Measurements from ENCODE around the gene CHPF. TPM values are rescaled to one million over a fixed set of nuclear protein-coding genes. Genes with fewer than 3 reads are reported as not detected.

The CHPF gene
- total and polyA plus RNA-seq, 2 donors (not counting 1 experiment from before 2014, with no cell fraction given): 1.3 to 5.2 TPM

GRCh38 chr2:219497495-219498279 lies 45.9 kb downstream of the CHPF start:
- intact Hi-C loops (cut with micrococcal nuclease): loop anchor here (1.0 to 5.0 kb wide), 6 partner anchors 46 to 1225 kb away; partner anchors contain the start of genes AAMP, CHPF, CNOT9 and CNPPD1
- ChIA-PET POLR2A (interaction anchor here (0.8 to 2.8 kb wide), 2 partner anchors 11 to 110 kb away, joined by 3 to 10 read pairs; partner anchors contain the start of gene DNPEP), CTCF (interaction anchor here (0.6 to 10.4 kb wide), 10 partner anchors 12 to 110 kb away, joined by 3 to 123 read pairs (median 4); partner anchors contain the start of genes ASIC4, DNPEP and STK11IP)
- Histone ChIP-seq H3K27ac (ENCODE audit: low read length in 2 of 2) (no peak overlapping the region), H2AFZ (ENCODE audit: insufficient read depth, low read depth, low read length, poor library complexity, severe bottlenecking) (peak overlapping the region; percentile 97), H3K4me1 (ENCODE audit: control insufficient read depth in 2 of 2, insufficient read depth in 2 of 2, low read length in 2 of 2) (peaks cover 38% of the 10 kb centered on the region in 2 donors), H3K9ac (ENCODE audit: low read length) (peak overlapping the region; percentile 92), H3K4me3 (ENCODE audit: control extremely low read depth in 1 of 5, extremely low read depth in 1 of 5, insufficient read depth in 1 of 5, low read depth in 2 of 5, low read length in 4 of 5) (peak overlapping the region; percentile 65 to 90 (median 79)), H3K27me3 (replicated peaks in 1 of 4; ENCODE audit: control extremely low read depth in 1 of 4, control insufficient read depth in 3 of 4, insufficient read depth in 4 of 4, low read length in 3 of 4) (peaks cover 0 to 53% (median 26%) of the 10 kb centered on the region in 4 experiments), H3K4me2 (replicated peaks; ENCODE audit: low read depth, low read length, poor library complexity, severe bottlenecking) (peak overlapping the region; percentile 98), H3K36me3 (replicated peaks in 1 of 2; ENCODE audit: control extremely low read depth in 1 of 2, control insufficient read depth in 1 of 2, extremely low read depth in 1 of 2, insufficient read depth in 2 of 2, low read length in 1 of 2) (peaks cover 0 to 4% of the 10 kb centered on the region in 2 experiments), H3K9me3 (ENCODE audit: control extremely low read depth in 1 of 3, control insufficient read depth in 2 of 3, insufficient read depth in 1 of 3, low read length in 2 of 3) (peaks cover 0 to 21% (median 0%) of the 10 kb centered on the region in 3 donors), H4K20me1 (ENCODE audit: control insufficient read depth, insufficient read depth, low read length, poor library complexity, severe bottlenecking) (no peaks in the 10 kb centered on the region), H3K79me2 (ENCODE audit: control insufficient read depth, insufficient read depth, low read length) (peaks cover 19% of the 10 kb centered on the region)
- DNase-seq (peak; percentile 48), ATAC-seq (ENCODE audit: low read depth) (no peak)
- Mint-ChIP-seq H3K9me3 (ENCODE audit: insufficient read depth) (no peaks in the 10 kb centered on the region), H3K4me3 (peak overlapping the region; percentile 93), H3K27me3 (peaks cover 40% of the 10 kb centered on the region), H3K27ac (peak overlapping the region; percentile 87), H3K4me1 (peaks cover 32% of the 10 kb centered on the region)
- TF ChIP-seq EZH2 (IDR thresholded peaks at IDR 0.05; ENCODE audit: borderline replicate concordance, insufficient read depth, low read depth, low read length, poor library complexity, severe bottlenecking) (peak; percentile 86), CTCF (IDR thresholded peaks at IDR 0.05) (no peak)
- 4% methylated on average over 59 of the region's 59 CpGs for WGBS (ENCODE audit: insufficient coverage)

Data from B cell (primary cell).